ENCODE results near the gene SLC23A1.

GRCh38 chr5:139369181-139369580 lies 13.9 kb downstream of the SLC23A1 start:
- no peak for TF ChIP-seq POLR2A (IDR thresholded peaks at IDR 0.05)
- TF ChIP-seq, protein P1, sequence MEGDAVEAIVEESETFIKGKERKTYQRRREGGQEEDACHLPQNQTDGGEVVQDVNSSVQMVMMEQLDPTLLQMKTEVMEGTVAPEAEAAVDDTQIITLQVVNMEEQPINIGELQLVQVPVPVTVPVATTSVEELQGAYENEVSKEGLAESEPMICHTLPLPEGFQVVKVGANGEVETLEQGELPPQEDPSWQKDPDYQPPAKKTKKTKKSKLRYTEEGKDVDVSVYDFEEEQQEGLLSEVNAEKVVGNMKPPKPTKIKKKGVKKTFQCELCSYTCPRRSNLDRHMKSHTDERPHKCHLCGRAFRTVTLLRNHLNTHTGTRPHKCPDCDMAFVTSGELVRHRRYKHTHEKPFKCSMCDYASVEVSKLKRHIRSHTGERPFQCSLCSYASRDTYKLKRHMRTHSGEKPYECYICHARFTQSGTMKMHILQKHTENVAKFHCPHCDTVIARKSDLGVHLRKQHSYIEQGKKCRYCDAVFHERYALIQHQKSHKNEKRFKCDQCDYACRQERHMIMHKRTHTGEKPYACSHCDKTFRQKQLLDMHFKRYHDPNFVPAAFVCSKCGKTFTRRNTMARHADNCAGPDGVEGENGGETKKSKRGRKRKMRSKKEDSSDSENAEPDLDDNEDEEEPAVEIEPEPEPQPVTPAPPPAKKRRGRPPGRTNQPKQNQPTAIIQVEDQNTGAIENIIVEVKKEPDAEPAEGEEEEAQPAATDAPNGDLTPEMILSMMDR (IDR thresholded peaks at IDR 0.05), result no peak

All from testis (tissue), 2 donors.